Measurements from ENCODE around the gene CDK11B. TPM values are rescaled to one million over a fixed set of nuclear protein-coding genes. Genes with fewer than 3 reads are reported as not detected.

Gene CDK11B
- total and polyA plus RNA-seq, 2 of the 8 experiments (the other 6 are each of a cell fraction or from before 2014, with no cell fraction given) = 11.1 to 31.9 TPM

- no peak for TF ChIP-seq RAD21 (IDR thresholded peaks at IDR 0.05 in 1 of 2, conservative IDR thresholded peaks at IDR 0.05 in 1 of 2; ENCODE audit: low read depth in 2 of 2, low read length in 2 of 2)
- TF ChIP-seq SIX5 (IDR thresholded peaks at IDR 0.05; ENCODE audit: low read depth, low read length) = no peak
- no peak for TF ChIP-seq RXRA (IDR thresholded peaks at IDR 0.05; ENCODE audit: insufficient read depth, low read depth, low read length)
- TF ChIP-seq ASH2L (IDR thresholded peaks at IDR 0.05; ENCODE audit: low read length) = no peak
- TF ChIP-seq TBP (IDR thresholded peaks at IDR 0.05; ENCODE audit: low read depth, low read length) = no peak
Measured at GRCh38 chr1:1604374-1605033, 54.3 kb downstream of the CDK11B start (continued).
